Measurements from ENCODE around the gene CLDN11. TPM values are rescaled to one million over a fixed set of nuclear protein-coding genes. Genes with fewer than 3 reads are reported as not detected.
A peak's percentile ranks its signal among the peaks of the same experiment; 100 is the strongest.

CLDN11 gene
- 10 to 100 TPM; 11.1 to 13.7 (median 11.7) TPM for total RNA-seq
- polyA plus RNA-seq = 7.5 TPM
- long read RNA-seq, donor 1, partial matches to known transcripts = 0 of 1 reads
- long read RNA-seq, donor 1, other reads (novel, unspliced or antisense) = 0 of 1 reads
- long read RNA-seq, donor 2, partial matches to known transcripts = 0 of 2 reads
- long read RNA-seq, donor 2, other reads (novel, unspliced or antisense) = 1 of 2 reads
- long read RNA-seq, donor 3 = 0 reads
- long read RNA-seq, donor 4 = 0 reads

GRCh38 chr3:170418422-170419398, at the start of gene CLDN11:
CLDN11 (plus strand) TSS chr3:170418868; CDS start chr3:170419067, 199 bp downstream.
- intact Hi-C loops (cut with DNase I) = loop anchor here (5.0 to 10.0 kb wide), 4 partner anchors 274 to 396 kb away; no protein-coding TSS in a partner anchor
- H3K27ac ChIP-seq (ENCODE audit: low read length) = peak within 1 kb of the TSS; percentile 16
- no peaks in the 10 kb centered on the region for H3K4me1 ChIP-seq (ENCODE audit: control insufficient read depth, insufficient read depth, low read length)
- H3K9me3 ChIP-seq (ENCODE audit: control insufficient read depth, low read length) = no peaks in the 10 kb centered on the region
- ATAC-seq (peak; percentile 78 to 80), DNase-seq (peak; percentile 68 to 87 (median 85))
- H3K4me3 ChIP-seq (ENCODE audit: low read length) = peak within 1 kb of the TSS; percentile 49
- H3K27me3 ChIP-seq (ENCODE audit: control insufficient read depth, insufficient read depth) = no peaks in the 10 kb centered on the region
- 3% methylated on average over 79 of the region's 79 CpGs for WGBS

- Histone ChIP-seq H3K4me3 (ENCODE audit: low read length) (no peak overlapping the region), H3K9me3 (ENCODE audit: control insufficient read depth, low read length) (no peaks in the 10 kb centered on the region), H3K27me3 (ENCODE audit: control insufficient read depth, insufficient read depth) (no peaks in the 10 kb centered on the region), H3K27ac (ENCODE audit: low read length) (no peak overlapping the region), H3K4me1 (ENCODE audit: control insufficient read depth, insufficient read depth, low read length) (no peaks in the 10 kb centered on the region)
- intact Hi-C loops (cut with DNase I) = no loop called here
- no peak for ATAC-seq
- 75% methylated on average over 2 of the region's 2 CpGs for WGBS
- no peak for DNase-seq
Measured at GRCh38 chr3:170368921-170369320, 49.7 kb upstream of the CLDN11 start.

GRCh38 chr3:170372190-170372879, 46.3 kb upstream of the CLDN11 start:
- Histone ChIP-seq H3K27me3 (ENCODE audit: control insufficient read depth, insufficient read depth) (no peaks in the 10 kb centered on the region), H3K4me3 (ENCODE audit: low read length) (no peak overlapping the region), H3K4me1 (ENCODE audit: control insufficient read depth, insufficient read depth, low read length) (no peaks in the 10 kb centered on the region), H3K9me3 (ENCODE audit: control insufficient read depth, low read length) (no peaks in the 10 kb centered on the region), H3K27ac (ENCODE audit: low read length) (no peak overlapping the region)
- DNase-seq (no peak), ATAC-seq (no peak)
- 48% methylated on average over 2 of the region's 2 CpGs for WGBS
- intact Hi-C loops (cut with DNase I) = no loop called here

- H3K9me3 ChIP-seq (ENCODE audit: control insufficient read depth, low read length) = no peaks in the 10 kb centered on the region
- WGBS = 81% methylated on average over 1 of the region's 1 CpG
- no peak for ATAC-seq
- intact Hi-C loops (cut with DNase I) = no loop called here
- H3K4me1 ChIP-seq (ENCODE audit: control insufficient read depth, insufficient read depth, low read length) = no peaks in the 10 kb centered on the region
- no peak overlapping the region for H3K27ac ChIP-seq (ENCODE audit: low read length)
- no peak overlapping the region for H3K4me3 ChIP-seq (ENCODE audit: low read length)
- H3K27me3 ChIP-seq (ENCODE audit: control insufficient read depth, insufficient read depth) = no peaks in the 10 kb centered on the region
- no peak for DNase-seq
Measured at GRCh38 chr3:170383567-170383966, 35.1 kb upstream of the CLDN11 start.

GRCh38 chr3:170386468-170386867, 32.2 kb upstream of the CLDN11 start:
- intact Hi-C loops (cut with DNase I) = no loop called here
- Histone ChIP-seq H3K4me3 (ENCODE audit: low read length) (no peak overlapping the region), H3K27me3 (ENCODE audit: control insufficient read depth, insufficient read depth) (no peaks in the 10 kb centered on the region), H3K27ac (ENCODE audit: low read length) (no peak overlapping the region), H3K4me1 (ENCODE audit: control insufficient read depth, insufficient read depth, low read length) (no peaks in the 10 kb centered on the region), H3K9me3 (ENCODE audit: control insufficient read depth, low read length) (no peaks in the 10 kb centered on the region)
- no peak for DNase-seq
- peak in 1 of 2 donors; percentile 18 for ATAC-seq
- WGBS = 96% methylated on average over 3 of the region's 3 CpGs

- Histone ChIP-seq H3K9me3 (ENCODE audit: control insufficient read depth, low read length) (no peaks in the 10 kb centered on the region), H3K27ac (ENCODE audit: low read length) (no peak overlapping the region), H3K27me3 (ENCODE audit: control insufficient read depth, insufficient read depth) (no peaks in the 10 kb centered on the region), H3K4me3 (ENCODE audit: low read length) (no peak overlapping the region), H3K4me1 (ENCODE audit: control insufficient read depth, insufficient read depth, low read length) (no peaks in the 10 kb centered on the region)
- intact Hi-C loops (cut with DNase I) = no loop called here
- DNase-seq = no peak
- no peak for ATAC-seq
Measured at GRCh38 chr3:170387950-170388349, 30.7 kb upstream of the CLDN11 start.

- WGBS = 88% methylated on average over 4 of the region's 4 CpGs
- intact Hi-C loops (cut with DNase I) = no loop called here
Measured at GRCh38 chr3:170391108-170391507, 27.6 kb upstream of the CLDN11 start.

GRCh38 chr3:170397685-170398084, 21.0 kb upstream of the CLDN11 start:
- no peaks in the 10 kb centered on the region for H3K4me1 ChIP-seq (ENCODE audit: control insufficient read depth, insufficient read depth, low read length)
- no peak for ATAC-seq
- WGBS = 89% methylated on average over 6 of the region's 6 CpGs
- no peak for DNase-seq
- H3K27ac ChIP-seq (ENCODE audit: low read length) = no peak overlapping the region
- no peaks in the 10 kb centered on the region for H3K9me3 ChIP-seq (ENCODE audit: control insufficient read depth, low read length)
- no peaks in the 10 kb centered on the region for H3K27me3 ChIP-seq (ENCODE audit: control insufficient read depth, insufficient read depth)
- intact Hi-C loops (cut with DNase I) = no loop called here
- H3K4me3 ChIP-seq (ENCODE audit: low read length) = no peak overlapping the region

More at GRCh38 chr3:170391108-170391507, 27.6 kb upstream of the CLDN11 start:
- Histone ChIP-seq H3K4me3 (ENCODE audit: low read length) (no peak overlapping the region), H3K27ac (ENCODE audit: low read length) (no peak overlapping the region), H3K9me3 (ENCODE audit: control insufficient read depth, low read length) (no peaks in the 10 kb centered on the region), H3K4me1 (ENCODE audit: control insufficient read depth, insufficient read depth, low read length) (no peaks in the 10 kb centered on the region), H3K27me3 (ENCODE audit: control insufficient read depth, insufficient read depth) (no peaks in the 10 kb centered on the region)
- ATAC-seq = no peak
- DNase-seq = no peak

GRCh38 chr3:170405101-170405500, 13.6 kb upstream of the CLDN11 start:
- no peaks in the 10 kb centered on the region for H3K9me3 ChIP-seq (ENCODE audit: control insufficient read depth, low read length)
- DNase-seq (no peak), ATAC-seq (no peak)
- H3K27ac ChIP-seq (ENCODE audit: low read length) = no peak overlapping the region
- intact Hi-C loops (cut with DNase I) = no loop called here
- no peaks in the 10 kb centered on the region for H3K4me1 ChIP-seq (ENCODE audit: control insufficient read depth, insufficient read depth, low read length)
- no peak overlapping the region for H3K4me3 ChIP-seq (ENCODE audit: low read length)
- H3K27me3 ChIP-seq (ENCODE audit: control insufficient read depth, insufficient read depth) = no peaks in the 10 kb centered on the region

- 63% methylated on average over 4 of the region's 4 CpGs for WGBS
- DNase-seq (no peak), ATAC-seq (no peak)
- intact Hi-C loops (cut with DNase I) = loop anchor here in 3 of 4 donors (2.0 to 10.0 kb wide), 3 partner anchors 100 to 404 kb away; no protein-coding TSS in a partner anchor
- H3K4me1 ChIP-seq (ENCODE audit: control insufficient read depth, insufficient read depth, low read length) = no peaks in the 10 kb centered on the region
- no peaks in the 10 kb centered on the region for H3K9me3 ChIP-seq (ENCODE audit: control insufficient read depth, low read length)
- H3K27me3 ChIP-seq (ENCODE audit: control insufficient read depth, insufficient read depth) = no peaks in the 10 kb centered on the region
- no peak overlapping the region for H3K4me3 ChIP-seq (ENCODE audit: low read length)
- no peak overlapping the region for H3K27ac ChIP-seq (ENCODE audit: low read length)
Measured at GRCh38 chr3:170410428-170411029, 8.1 kb upstream of the CLDN11 start.

Measured in right cardiac atrium (tissue), 5 donors.